ENCODE data around the gene RGS7.

RGS7 gene

GRCh38 chr1:241157435-241157834, 199.6 kb downstream of the RGS7 start:
- H4K8ac ChIP-seq (ENCODE audit: low read depth, low read length): no peak overlapping the region
- H3K14ac ChIP-seq (ENCODE audit: low read length): no peak overlapping the region
- H3K36me3 ChIP-seq (replicated peaks in 1 of 2; ENCODE audit: control insufficient read depth in 2 of 2, insufficient read depth in 2 of 2, low read length in 2 of 2): no peaks in the 10 kb centered on the region
- H3K27me3 ChIP-seq (ENCODE audit: control insufficient read depth in 3 of 3, insufficient read depth in 3 of 3, low read depth in 1 of 3, low read length in 3 of 3): no peaks in the 10 kb centered on the region
- no peak overlapping the region for H2AFZ ChIP-seq (ENCODE audit: low read length)
- H3K18ac ChIP-seq (ENCODE audit: low read length): no peak overlapping the region
- H2AK5ac ChIP-seq (ENCODE audit: low read depth, low read length): no peak overlapping the region
- no peak for DNase-seq (ENCODE audit: low spot score)
- WGBS, 2 donors (ENCODE audit: extremely low coverage in 2 of 2, insufficient read length in 2 of 2, insufficient replicate concordance in 1 of 2): no CpG with 5 or more reads among the region's 3 CpGs
- H3K9me3 ChIP-seq (replicated peaks in 1 of 2; ENCODE audit: control insufficient read depth in 2 of 2, insufficient read depth in 1 of 2, low read depth in 1 of 2, low read length in 2 of 2): no peaks in the 10 kb centered on the region
- H3K4ac ChIP-seq (ENCODE audit: low read length): no peak overlapping the region
- H3K27ac ChIP-seq (replicated peaks; ENCODE audit: low read length): no peak overlapping the region
- H2BK5ac ChIP-seq (ENCODE audit: low read length): no peak overlapping the region
- no peaks in the 10 kb centered on the region for H3K79me1 ChIP-seq (ENCODE audit: low read depth, low read length)
- no peak overlapping the region for H2BK120ac ChIP-seq (ENCODE audit: low read depth, low read length)
- H4K91ac ChIP-seq (ENCODE audit: low read depth, low read length, poor library complexity): no peak overlapping the region
- H3K9ac ChIP-seq (ENCODE audit: low read depth, low read length, poor library complexity): no peak overlapping the region
- H3K23ac ChIP-seq (ENCODE audit: low read depth, low read length, poor library complexity): no peak overlapping the region
- no peak overlapping the region for H3K4me2 ChIP-seq (ENCODE audit: insufficient read depth, low read length, poor library complexity, severe bottlenecking)
- H2BK15ac ChIP-seq (ENCODE audit: low read length): no peak overlapping the region
- no peaks in the 10 kb centered on the region for H3K4me1 ChIP-seq (ENCODE audit: control insufficient read depth in 2 of 2, insufficient read depth in 1 of 2, low read depth in 1 of 2, low read length in 2 of 2)
- no peak overlapping the region for H2BK12ac ChIP-seq (ENCODE audit: low read length)
- no peak overlapping the region for H3K4me3 ChIP-seq (ENCODE audit: low read length in 2 of 2)

- Histone ChIP-seq H3K18ac (ENCODE audit: low read length) (no peak overlapping the region), H3K4me2 (ENCODE audit: insufficient read depth, low read length, poor library complexity, severe bottlenecking) (no peak overlapping the region), H3K9ac (ENCODE audit: low read depth, low read length, poor library complexity) (no peak overlapping the region)
These were observed 200.6 kb downstream of the RGS7 start for GRCh38 chr1:241156231-241156965.

GRCh38 chr1:241145881-241146280, 211.1 kb downstream of the RGS7 start:
- no peak overlapping the region for H4K91ac ChIP-seq (ENCODE audit: low read depth, low read length, poor library complexity)
- no peak overlapping the region for H2BK120ac ChIP-seq (ENCODE audit: low read depth, low read length)
- no peak overlapping the region for H3K18ac ChIP-seq (ENCODE audit: low read length)
- WGBS, 2 donors (ENCODE audit: extremely low coverage in 2 of 2, insufficient read length in 2 of 2, insufficient replicate concordance in 1 of 2): no CpG with 5 or more reads among the region's 2 CpGs
- H3K23ac ChIP-seq (ENCODE audit: low read depth, low read length, poor library complexity): no peak overlapping the region
- no peak overlapping the region for H3K14ac ChIP-seq (ENCODE audit: low read length)
- no peaks in the 10 kb centered on the region for H3K4me1 ChIP-seq (ENCODE audit: control insufficient read depth in 2 of 2, insufficient read depth in 1 of 2, low read depth in 1 of 2, low read length in 2 of 2)
- no peak overlapping the region for H2BK5ac ChIP-seq (ENCODE audit: low read length)
- no peak for DNase-seq (ENCODE audit: low spot score)
- no peak overlapping the region for H3K27ac ChIP-seq (replicated peaks; ENCODE audit: low read length)
- H3K4me3 ChIP-seq (ENCODE audit: low read length in 2 of 2): no peak overlapping the region
- H2BK12ac ChIP-seq (ENCODE audit: low read length): no peak overlapping the region
- no peaks in the 10 kb centered on the region for H3K36me3 ChIP-seq (replicated peaks in 1 of 2; ENCODE audit: control insufficient read depth in 2 of 2, insufficient read depth in 2 of 2, low read length in 2 of 2)
- no peak overlapping the region for H3K4ac ChIP-seq (ENCODE audit: low read length)
- H2BK15ac ChIP-seq (ENCODE audit: low read length): no peak overlapping the region
- no peaks in the 10 kb centered on the region for H3K27me3 ChIP-seq (ENCODE audit: control insufficient read depth in 3 of 3, insufficient read depth in 3 of 3, low read depth in 1 of 3, low read length in 3 of 3)
- H3K79me1 ChIP-seq (ENCODE audit: low read depth, low read length): no peaks in the 10 kb centered on the region
- no peak overlapping the region for H4K8ac ChIP-seq (ENCODE audit: low read depth, low read length)
- H2AFZ ChIP-seq (ENCODE audit: low read length): no peak overlapping the region
- no peak overlapping the region for H3K4me2 ChIP-seq (ENCODE audit: insufficient read depth, low read length, poor library complexity, severe bottlenecking)
- no peak overlapping the region for H2AK5ac ChIP-seq (ENCODE audit: low read depth, low read length)
- no peaks in the 10 kb centered on the region for H3K9me3 ChIP-seq (replicated peaks in 1 of 2; ENCODE audit: control insufficient read depth in 2 of 2, insufficient read depth in 1 of 2, low read depth in 1 of 2, low read length in 2 of 2)
- no peak overlapping the region for H3K9ac ChIP-seq (ENCODE audit: low read depth, low read length, poor library complexity)

More at GRCh38 chr1:241156231-241156965, 200.6 kb downstream of the RGS7 start:
- Histone ChIP-seq H2BK120ac (ENCODE audit: low read depth, low read length) (no peak overlapping the region), H4K8ac (ENCODE audit: low read depth, low read length) (no peak overlapping the region), H3K4me1 (ENCODE audit: control insufficient read depth in 2 of 2, insufficient read depth in 1 of 2, low read depth in 1 of 2, low read length in 2 of 2) (no peaks in the 10 kb centered on the region), H3K79me1 (ENCODE audit: low read depth, low read length) (no peaks in the 10 kb centered on the region), H2AK5ac (ENCODE audit: low read depth, low read length) (no peak overlapping the region), H3K9me3 (replicated peaks in 1 of 2; ENCODE audit: control insufficient read depth in 2 of 2, insufficient read depth in 1 of 2, low read depth in 1 of 2, low read length in 2 of 2) (no peaks in the 10 kb centered on the region), H3K36me3 (replicated peaks in 1 of 2; ENCODE audit: control insufficient read depth in 2 of 2, insufficient read depth in 2 of 2, low read length in 2 of 2) (no peaks in the 10 kb centered on the region), H3K4me3 (ENCODE audit: low read length in 2 of 2) (no peak overlapping the region), H2BK12ac (ENCODE audit: low read length) (no peak overlapping the region), H2BK5ac (ENCODE audit: low read length) (no peak overlapping the region), H3K23ac (ENCODE audit: low read depth, low read length, poor library complexity) (no peak overlapping the region), H3K27me3 (ENCODE audit: control insufficient read depth in 3 of 3, insufficient read depth in 3 of 3, low read depth in 1 of 3, low read length in 3 of 3) (no peaks in the 10 kb centered on the region), H3K27ac (replicated peaks; ENCODE audit: low read length) (no peak overlapping the region), H3K4ac (ENCODE audit: low read length) (no peak overlapping the region), H3K14ac (ENCODE audit: low read length) (no peak overlapping the region), H2BK15ac (ENCODE audit: low read length) (no peak overlapping the region), H4K91ac (ENCODE audit: low read depth, low read length, poor library complexity) (no peak overlapping the region), H2AFZ (ENCODE audit: low read length) (no peak overlapping the region)
- DNase-seq (ENCODE audit: low spot score): no peak
- WGBS, 2 donors (ENCODE audit: extremely low coverage in 2 of 2, insufficient read length in 2 of 2, insufficient replicate concordance in 1 of 2): no CpG with 5 or more reads among the region's 3 CpGs

- Histone ChIP-seq H3K4ac (ENCODE audit: low read length) (no peak overlapping the region), H2AK5ac (ENCODE audit: low read depth, low read length) (no peak overlapping the region), H3K4me1 (ENCODE audit: control insufficient read depth in 2 of 2, insufficient read depth in 1 of 2, low read depth in 1 of 2, low read length in 2 of 2) (no peaks in the 10 kb centered on the region), H3K9me3 (replicated peaks in 1 of 2; ENCODE audit: control insufficient read depth in 2 of 2, insufficient read depth in 1 of 2, low read depth in 1 of 2, low read length in 2 of 2) (no peaks in the 10 kb centered on the region), H3K23ac (ENCODE audit: low read depth, low read length, poor library complexity) (no peak overlapping the region), H4K8ac (ENCODE audit: low read depth, low read length) (no peak overlapping the region), H3K9ac (ENCODE audit: low read depth, low read length, poor library complexity) (no peak overlapping the region), H2BK12ac (ENCODE audit: low read length) (no peak overlapping the region), H3K18ac (ENCODE audit: low read length) (no peak overlapping the region), H3K36me3 (replicated peaks in 1 of 2; ENCODE audit: control insufficient read depth in 2 of 2, insufficient read depth in 2 of 2, low read length in 2 of 2) (no peaks in the 10 kb centered on the region), H3K4me3 (ENCODE audit: low read length in 2 of 2) (no peak overlapping the region), H2AFZ (ENCODE audit: low read length) (no peak overlapping the region), H3K27me3 (ENCODE audit: control insufficient read depth in 3 of 3, insufficient read depth in 3 of 3, low read depth in 1 of 3, low read length in 3 of 3) (no peaks in the 10 kb centered on the region), H3K79me1 (ENCODE audit: low read depth, low read length) (no peaks in the 10 kb centered on the region), H2BK15ac (ENCODE audit: low read length) (no peak overlapping the region), H3K27ac (replicated peaks; ENCODE audit: low read length) (no peak overlapping the region), H2BK120ac (ENCODE audit: low read depth, low read length) (no peak overlapping the region), H3K14ac (ENCODE audit: low read length) (no peak overlapping the region), H3K4me2 (ENCODE audit: insufficient read depth, low read length, poor library complexity, severe bottlenecking) (no peak overlapping the region), H2BK5ac (ENCODE audit: low read length) (no peak overlapping the region), H4K91ac (ENCODE audit: low read depth, low read length, poor library complexity) (no peak overlapping the region)
- no peak for DNase-seq (ENCODE audit: low spot score)
- WGBS, 2 donors (ENCODE audit: extremely low coverage in 2 of 2, insufficient read length in 2 of 2, insufficient replicate concordance in 1 of 2): no CpG with 5 or more reads among the region's 5 CpGs
These were observed 213.1 kb downstream of the RGS7 start for GRCh38 chr1:241143765-241144442.
